ENCODE measurements around the gene USB1.
A peak's percentile ranks its signal among the peaks of the same experiment; 100 is the strongest.

USB1 gene

GRCh38 chr16:57986196-57986595 is 15.0 kb upstream of the USB1 start:
- H3K4me1 ChIP-seq (ENCODE audit: control insufficient read depth, low read depth, low read length): no peaks in the 10 kb centered on the region
- no peaks in the 10 kb centered on the region for H3K36me3 ChIP-seq (ENCODE audit: control insufficient read depth, low read depth, low read length)
- no peak overlapping the region for H3K9ac ChIP-seq (ENCODE audit: low read length)
- H3K27ac ChIP-seq (ENCODE audit: low read length): no peak overlapping the region
- no peaks in the 10 kb centered on the region for H3K9me3 ChIP-seq (ENCODE audit: control insufficient read depth, low read depth, low read length)
- peaks cover 42% of the 10 kb centered on the region for H3K27me3 ChIP-seq (ENCODE audit: control insufficient read depth, insufficient read depth, low read length)
- H3K4me3 ChIP-seq (ENCODE audit: low read length): peak overlapping the region; percentile 68

- peaks cover 42% of the 10 kb centered on the region for H3K27me3 ChIP-seq (ENCODE audit: control insufficient read depth, insufficient read depth, low read length)
- no peak overlapping the region for H3K4me3 ChIP-seq (ENCODE audit: low read length)
- H3K27ac ChIP-seq (ENCODE audit: low read length): no peak overlapping the region
- H3K36me3 ChIP-seq (ENCODE audit: control insufficient read depth, low read depth, low read length): no peaks in the 10 kb centered on the region
- H3K9me3 ChIP-seq (ENCODE audit: control insufficient read depth, low read depth, low read length): no peaks in the 10 kb centered on the region
- no peaks in the 10 kb centered on the region for H3K4me1 ChIP-seq (ENCODE audit: control insufficient read depth, low read depth, low read length)
- H3K9ac ChIP-seq (ENCODE audit: low read length): no peak overlapping the region
Measured at GRCh38 chr16:57987441-57988177, 13.6 kb upstream of the USB1 start.

DNA sequence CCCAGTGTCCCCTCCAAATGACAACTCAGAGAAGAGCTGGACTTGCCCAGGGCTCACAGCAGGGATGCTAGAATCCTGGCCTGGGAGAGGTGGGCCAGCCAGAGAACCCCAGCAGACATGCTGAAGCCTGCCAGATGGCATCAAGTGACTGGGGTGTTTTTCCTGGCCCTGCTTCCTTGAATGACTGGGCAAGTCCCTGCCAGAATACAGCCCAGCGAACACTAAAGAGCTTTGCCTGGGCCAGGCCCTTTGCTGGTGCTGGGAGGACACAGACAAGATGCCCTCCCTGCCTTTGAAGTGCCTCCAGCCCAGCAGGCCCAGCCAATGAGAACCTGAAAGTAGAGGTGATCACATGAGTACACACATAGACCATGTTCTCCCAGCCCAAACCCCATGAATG is 12.3 kb upstream of the USB1 start:
- H3K27ac ChIP-seq (ENCODE audit: low read length): no peak overlapping the region

GRCh38 chr16:57991551-57992059 is 9.6 kb upstream of the USB1 start:
- no peak overlapping the region for H3K9ac ChIP-seq (ENCODE audit: low read length)
- no peaks in the 10 kb centered on the region for H3K9me3 ChIP-seq (ENCODE audit: control insufficient read depth, low read depth, low read length)
- no peak overlapping the region for H3K4me3 ChIP-seq (ENCODE audit: low read length)
- no peaks in the 10 kb centered on the region for H3K36me3 ChIP-seq (ENCODE audit: control insufficient read depth, low read depth, low read length)
- peaks cover 13% of the 10 kb centered on the region for H3K27me3 ChIP-seq (ENCODE audit: control insufficient read depth, insufficient read depth, low read length)
- no peaks in the 10 kb centered on the region for H3K4me1 ChIP-seq (ENCODE audit: control insufficient read depth, low read depth, low read length)
- no peak overlapping the region for H3K27ac ChIP-seq (ENCODE audit: low read length)

More for the DNA sequence above, 12.3 kb upstream of the USB1 start:
- Histone ChIP-seq H3K27me3 (ENCODE audit: control insufficient read depth, insufficient read depth, low read length) (peaks cover 37% of the 10 kb centered on the region), H3K4me1 (ENCODE audit: control insufficient read depth, low read depth, low read length) (no peaks in the 10 kb centered on the region), H3K9ac (ENCODE audit: low read length) (no peak overlapping the region), H3K36me3 (ENCODE audit: control insufficient read depth, low read depth, low read length) (no peaks in the 10 kb centered on the region), H3K9me3 (ENCODE audit: control insufficient read depth, low read depth, low read length) (no peaks in the 10 kb centered on the region), H3K4me3 (ENCODE audit: low read length) (no peak overlapping the region)

- H3K36me3 ChIP-seq (ENCODE audit: control insufficient read depth, low read depth, low read length): no peaks in the 10 kb centered on the region
- no peaks in the 10 kb centered on the region for H3K9me3 ChIP-seq (ENCODE audit: control insufficient read depth, low read depth, low read length)
- H3K27me3 ChIP-seq (ENCODE audit: control insufficient read depth, insufficient read depth, low read length): peaks cover 8% of the 10 kb centered on the region
- H3K9ac ChIP-seq (ENCODE audit: low read length): no peak overlapping the region
- H3K4me1 ChIP-seq (ENCODE audit: control insufficient read depth, low read depth, low read length): no peaks in the 10 kb centered on the region
- H3K27ac ChIP-seq (ENCODE audit: low read length): no peak overlapping the region
- no peak overlapping the region for H3K4me3 ChIP-seq (ENCODE audit: low read length)
Measured at GRCh38 chr16:57992084-57992483, 9.1 kb upstream of the USB1 start.

GRCh38 chr16:57993438-57993837 is 7.8 kb upstream of the USB1 start:
- H3K9ac ChIP-seq (ENCODE audit: low read length): no peak overlapping the region
- H3K36me3 ChIP-seq (ENCODE audit: control insufficient read depth, low read depth, low read length): no peaks in the 10 kb centered on the region
- H3K9me3 ChIP-seq (ENCODE audit: control insufficient read depth, low read depth, low read length): no peaks in the 10 kb centered on the region
- H3K27ac ChIP-seq (ENCODE audit: low read length): no peak overlapping the region
- H3K4me1 ChIP-seq (ENCODE audit: control insufficient read depth, low read depth, low read length): no peaks in the 10 kb centered on the region
- no peak overlapping the region for H3K4me3 ChIP-seq (ENCODE audit: low read length)
- H3K27me3 ChIP-seq (ENCODE audit: control insufficient read depth, insufficient read depth, low read length): no peaks in the 10 kb centered on the region

DNA sequence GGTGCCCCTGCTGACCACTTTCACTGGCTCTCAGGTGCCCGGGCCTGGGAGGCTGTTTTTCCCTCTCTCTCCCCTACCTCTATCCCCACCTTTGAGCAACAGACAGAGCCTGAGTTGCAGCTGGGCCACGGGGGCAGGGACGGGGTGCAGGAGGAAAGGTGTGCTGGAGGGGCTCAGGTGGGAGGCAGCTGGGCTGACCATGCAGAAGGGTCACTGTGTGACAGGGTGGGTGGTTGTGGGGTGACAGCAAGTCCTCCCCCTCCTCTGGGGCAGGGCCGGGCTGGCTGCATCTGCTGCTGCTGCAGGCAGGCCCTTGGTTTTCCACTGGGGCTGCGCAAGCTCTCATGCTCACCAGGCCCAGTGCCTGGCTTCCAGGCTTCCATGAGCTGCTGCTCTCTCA is 7.3 kb upstream of the USB1 start:
- no peak overlapping the region for H3K9ac ChIP-seq (ENCODE audit: low read length)
- H3K27ac ChIP-seq (ENCODE audit: low read length): no peak overlapping the region
- no peaks in the 10 kb centered on the region for H3K36me3 ChIP-seq (ENCODE audit: control insufficient read depth, low read depth, low read length)

GRCh38 chr16:57994361-57994760 is 6.8 kb upstream of the USB1 start:
- no peaks in the 10 kb centered on the region for H3K9me3 ChIP-seq (ENCODE audit: control insufficient read depth, low read depth, low read length)

More for the DNA sequence above, 7.3 kb upstream of the USB1 start:
- Histone ChIP-seq H3K27me3 (ENCODE audit: control insufficient read depth, insufficient read depth, low read length) (no peaks in the 10 kb centered on the region), H3K9me3 (ENCODE audit: control insufficient read depth, low read depth, low read length) (no peaks in the 10 kb centered on the region), H3K4me3 (ENCODE audit: low read length) (no peak overlapping the region), H3K4me1 (ENCODE audit: control insufficient read depth, low read depth, low read length) (no peaks in the 10 kb centered on the region)

DNA sequence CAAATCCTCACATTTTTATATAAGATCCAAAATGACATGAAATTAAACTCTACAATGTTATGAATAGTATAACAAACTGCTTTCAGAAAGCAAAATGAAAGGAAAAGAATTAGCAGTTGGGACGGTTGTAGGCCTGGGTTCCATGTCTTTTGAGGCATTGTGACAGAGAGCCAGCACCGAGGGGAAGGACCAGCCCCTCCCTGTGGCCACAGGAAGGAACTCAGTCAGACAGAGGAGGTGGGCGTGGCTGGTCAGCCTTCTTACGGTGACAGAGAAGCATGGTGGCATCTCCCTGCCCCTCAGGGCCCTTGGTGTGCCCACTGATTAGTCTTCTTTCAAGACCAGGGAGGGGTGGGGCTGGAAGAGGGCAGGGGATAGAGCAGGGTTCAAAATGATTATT is 6.4 kb upstream of the USB1 start:
- Histone ChIP-seq H3K4me3 (ENCODE audit: low read length) (no peak overlapping the region), H3K9me3 (ENCODE audit: control insufficient read depth, low read depth, low read length) (no peaks in the 10 kb centered on the region), H3K4me1 (ENCODE audit: control insufficient read depth, low read depth, low read length) (peaks cover 7% of the 10 kb centered on the region), H3K27me3 (ENCODE audit: control insufficient read depth, insufficient read depth, low read length) (no peaks in the 10 kb centered on the region), H3K27ac (ENCODE audit: low read length) (no peak overlapping the region), H3K36me3 (ENCODE audit: control insufficient read depth, low read depth, low read length) (no peaks in the 10 kb centered on the region), H3K9ac (ENCODE audit: low read length) (no peak overlapping the region)

More at GRCh38 chr16:57994361-57994760, 6.8 kb upstream of the USB1 start:
- Histone ChIP-seq H3K36me3 (ENCODE audit: control insufficient read depth, low read depth, low read length) (no peaks in the 10 kb centered on the region), H3K27ac (ENCODE audit: low read length) (no peak overlapping the region), H3K27me3 (ENCODE audit: control insufficient read depth, insufficient read depth, low read length) (no peaks in the 10 kb centered on the region), H3K9ac (ENCODE audit: low read length) (no peak overlapping the region), H3K4me3 (ENCODE audit: low read length) (no peak overlapping the region), H3K4me1 (ENCODE audit: control insufficient read depth, low read depth, low read length) (peaks cover 3% of the 10 kb centered on the region)

DNA sequence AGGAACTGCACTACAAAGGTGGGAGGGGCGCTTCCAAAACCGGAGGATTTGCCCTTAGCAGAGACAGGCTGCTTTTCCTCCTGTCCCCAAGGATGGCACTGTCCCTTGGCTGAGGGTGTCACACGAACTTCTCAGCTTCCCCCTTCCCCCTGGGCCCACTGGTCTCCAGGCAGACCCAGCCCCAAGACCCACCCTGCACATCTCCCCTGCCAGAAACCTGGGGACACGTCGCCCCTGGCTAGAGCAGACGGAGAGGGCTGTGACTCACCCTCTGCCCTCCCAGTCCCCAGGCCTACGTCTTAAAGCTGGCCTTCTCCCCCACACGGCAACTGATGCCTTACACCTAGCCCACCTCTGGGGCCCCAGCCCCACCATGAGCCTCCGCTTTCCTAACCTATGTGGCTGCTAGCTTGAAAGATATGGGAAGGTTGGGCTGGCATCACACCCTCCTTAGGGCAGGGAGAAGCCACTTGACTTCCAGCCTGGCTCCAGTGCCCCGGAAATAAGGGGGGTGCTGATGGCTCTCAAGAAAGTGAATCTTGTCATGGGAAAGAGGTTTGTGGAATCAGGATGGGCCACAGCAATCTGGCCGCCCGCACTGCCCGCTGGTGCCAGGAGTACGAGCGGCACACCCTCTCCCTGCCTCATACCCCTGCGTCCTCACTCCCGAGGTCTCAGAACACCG is 5.3 kb upstream of the USB1 start:
- H3K9ac ChIP-seq (ENCODE audit: low read length): no peak overlapping the region
- peaks cover 7% of the 10 kb centered on the region for H3K4me1 ChIP-seq (ENCODE audit: control insufficient read depth, low read depth, low read length)
- no peak overlapping the region for H3K27ac ChIP-seq (ENCODE audit: low read length)
- no peaks in the 10 kb centered on the region for H3K9me3 ChIP-seq (ENCODE audit: control insufficient read depth, low read depth, low read length)
- no peak overlapping the region for H3K4me3 ChIP-seq (ENCODE audit: low read length)
- no peaks in the 10 kb centered on the region for H3K27me3 ChIP-seq (ENCODE audit: control insufficient read depth, insufficient read depth, low read length)
- no peaks in the 10 kb centered on the region for H3K36me3 ChIP-seq (ENCODE audit: control insufficient read depth, low read depth, low read length)

DNA sequence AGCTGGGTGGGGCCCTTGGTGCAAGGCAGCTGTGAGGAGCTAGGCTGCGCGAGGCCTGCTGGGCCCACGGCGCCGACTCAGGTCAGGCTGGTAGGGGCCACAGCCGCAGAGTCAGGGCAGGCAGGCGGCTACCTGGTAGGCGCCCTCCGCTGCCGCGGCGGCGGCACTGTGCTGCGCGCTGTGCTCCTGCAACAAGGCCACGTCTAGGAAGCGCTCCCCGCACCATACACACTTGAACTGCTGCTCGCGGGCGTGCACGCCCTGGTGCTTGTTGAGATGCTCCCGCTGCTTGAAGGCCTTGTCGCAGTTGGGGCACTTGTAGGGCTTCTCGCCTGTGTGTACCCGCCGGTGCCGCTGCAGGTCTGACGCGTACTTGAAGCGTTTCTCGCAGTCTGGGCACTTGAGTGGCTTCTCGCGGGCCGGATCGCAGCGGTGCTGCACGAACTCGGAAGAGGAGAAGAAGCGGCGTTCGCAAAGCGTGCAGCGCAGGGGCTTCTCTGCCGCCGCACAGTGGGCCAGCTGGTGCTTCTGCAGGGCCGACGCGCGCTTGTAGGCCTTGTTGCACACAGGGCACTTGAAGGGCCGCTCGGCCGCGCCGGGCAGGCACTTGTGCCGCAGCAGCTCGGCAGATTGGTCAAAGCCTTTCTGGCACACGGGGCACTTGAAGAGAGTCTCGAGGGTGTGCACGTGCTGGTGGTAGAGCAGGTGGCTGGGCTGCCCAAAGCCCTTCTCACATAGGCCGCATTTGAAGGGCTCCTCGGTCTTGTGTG is 4.6 kb upstream of the USB1 start:
- peaks cover 7% of the 10 kb centered on the region for H3K4me1 ChIP-seq (ENCODE audit: control insufficient read depth, low read depth, low read length)
- H3K4me3 ChIP-seq (ENCODE audit: low read length): no peak overlapping the region
- no peak overlapping the region for H3K9ac ChIP-seq (ENCODE audit: low read length)
- H3K9me3 ChIP-seq (ENCODE audit: control insufficient read depth, low read depth, low read length): no peaks in the 10 kb centered on the region
- no peaks in the 10 kb centered on the region for H3K36me3 ChIP-seq (ENCODE audit: control insufficient read depth, low read depth, low read length)
- H3K27ac ChIP-seq (ENCODE audit: low read length): no peak overlapping the region
- no peaks in the 10 kb centered on the region for H3K27me3 ChIP-seq (ENCODE audit: control insufficient read depth, insufficient read depth, low read length)
